CD4-positive, alpha-beta memory T cell (primary cell): ENCODE measurements around the gene C19orf53. TPM values are rescaled to one million over a fixed set of nuclear protein-coding genes. Genes with fewer than 3 reads are reported as not detected.
A peak's percentile ranks its signal among the peaks of the same experiment; 100 is the strongest.

Experiments
- CTCF ChIA-PET: fragments of 350-600 bp; sonication (Branson Sonifier 250); formaldehyde crosslinking; loops from one replicate; lab custom pipeline; 2021; ENCODE audit warnings: inconsistent platforms; ENCODE audit not compliant: partially characterized antibody; lab: Charles Lee
- POLR2A ChIA-PET: fragments of 350-600 bp; sonication (Branson Sonifier 250); formaldehyde crosslinking; loops from one replicate; lab custom pipeline; 2021; ENCODE audit not compliant: partially characterized antibody; lab: Charles Lee
- DNase-seq, 5 donors: peaks; one replicate each; pipeline versions ENCODE4 v3.0.0 to v3.0.0-alpha.2; 2020 to 2022; ENCODE audit warnings: mixed read lengths in 1 of 5
- H3K27ac ChIP-seq: one replicate; pipeline ENCODE4 v1.7.0; 2013; ENCODE audit warnings: low read depth, low read length
- H3K27me3 ChIP-seq: 2 replicates; pipeline ENCODE4 v1.7.0; 2013; ENCODE audit warnings: mild to moderate bottlenecking, low read length, moderate library complexity; ENCODE audit not compliant: insufficient read depth
- H3K36me3 ChIP-seq: 2 replicates; pipeline ENCODE4 v1.7.0; 2013; ENCODE audit warnings: mild to moderate bottlenecking, low read length, moderate library complexity; ENCODE audit not compliant: insufficient read depth
- H3K4me1 ChIP-seq: 2 replicates; pipeline ENCODE4 v1.7.0; 2013; ENCODE audit warnings: mild to moderate bottlenecking, low read length, moderate library complexity; ENCODE audit not compliant: insufficient read depth
- H3K4me3 ChIP-seq, 2 donors: one replicate each; pipeline ENCODE4 v1.7.0; 2013; ENCODE audit warnings: low read length in 2 of 2, mild to moderate bottlenecking in 1 of 2
- H3K9me3 ChIP-seq, 2 donors: one replicate each; pipeline ENCODE4 v1.7.0; 2013; ENCODE audit warnings: low read length in 2 of 2, control low read depth in 1 of 2; ENCODE audit not compliant: control insufficient read depth in 1 of 2
- H3K27ac Mint-ChIP-seq, 7 donors: one replicate each; pipeline ENCODE4 v1.8.0; 2020 to 2021; ENCODE audit warnings: mixed read lengths in 7 of 7, mild to moderate bottlenecking in 6 of 7, inconsistent platforms in 3 of 7, moderate library complexity in 3 of 7
- H3K27me3 Mint-ChIP-seq, 2 donors: one replicate each; pipeline ENCODE4 v1.8.0; 2020 to 2021; ENCODE audit warnings: mixed read lengths in 2 of 2
- H3K36me3 Mint-ChIP-seq, 2 donors: one replicate each; pipeline ENCODE4 v1.8.0; 2020 to 2021; ENCODE audit warnings: mixed read lengths in 2 of 2, inconsistent platforms in 1 of 2, mild to moderate bottlenecking in 1 of 2
- H3K4me1 Mint-ChIP-seq, 4 donors: one replicate each; pipeline ENCODE4 v1.8.0; 2020 to 2021; ENCODE audit warnings: mixed read lengths in 4 of 4, mild to moderate bottlenecking in 1 of 4
- H3K4me3 Mint-ChIP-seq, 8 donors: one replicate each; pipeline ENCODE4 v1.8.0; 2020 to 2021; ENCODE audit warnings: mixed read lengths in 8 of 8, mild to moderate bottlenecking in 7 of 8, moderate library complexity in 6 of 8, inconsistent platforms in 3 of 8
- H3K9me3 Mint-ChIP-seq, 8 donors: one replicate each; pipeline ENCODE4 v1.8.0; 2020 to 2021; ENCODE audit warnings: mixed read lengths in 8 of 8, mild to moderate bottlenecking in 5 of 8, inconsistent platforms in 3 of 8, moderate library complexity in 1 of 8
- intact Hi-C: fragments of 100-400 bp; cut with micrococcal nuclease; formaldehyde crosslinking; loops from one replicate; pipeline ENCODE4 v1.15.1; 2023
- polyA plus RNA-seq, 2 donors: library from polyadenylated mRNA; unstranded; fragments of 300-500 nt; fragmentation: Illumina TruSeq; gene quantifications; one replicate each; pipeline ENCODE4 v1.2.3, GENCODE V29; 2021
- total RNA-seq, 2 experiments: library from RNA; stranded (reverse); gene quantifications; one replicate each; pipeline ENCODE4 v1.2.3, GENCODE V29; 2021

Gene C19orf53
- total and polyA plus RNA-seq, 4 experiments from 2014 or later, result 84.3 to 257 (median 146) TPM

- Histone ChIP-seq H3K9me3 (no peaks in the 10 kb centered on the region), H3K27me3 (no peaks in the 10 kb centered on the region), H3K36me3 (no peaks in the 10 kb centered on the region), H3K4me3 (no peak overlapping the region), H3K4me1 (no peaks in the 10 kb centered on the region), H3K27ac (no peak overlapping the region)
- ChIA-PET POLR2A (interaction anchor here (1.0 to 1.7 kb wide), 6 partner anchors 9 to 39 kb away, joined by 3 to 5 read pairs (median 4); no protein-coding TSS in a partner anchor), CTCF (interaction anchor here (1.1 to 2.2 kb wide), 2 partner anchors 9 to 35 kb away, joined by 3 to 9 read pairs; no protein-coding TSS in a partner anchor)
- no peaks in the 10 kb centered on the region for H3K27me3 Mint-ChIP-seq
- peaks cover 0 to 2% (median 0%) of the 10 kb centered on the region in 8 donors for H3K9me3 Mint-ChIP-seq
- H3K27ac Mint-ChIP-seq, result peak overlapping the region in 5 of 7 donors; percentile 1 to 75 (median 66)
- peaks cover 0 to 25% of the 10 kb centered on the region in 2 donors for H3K36me3 Mint-ChIP-seq
- peaks cover 0 to 6% (median 3%) of the 10 kb centered on the region in 4 donors for H3K4me1 Mint-ChIP-seq
- H3K4me3 Mint-ChIP-seq, result no peak overlapping the region
- DNase-seq, result no peak
- intact Hi-C loops, result no loop called here
Measured at GRCh38 chr19:13827656-13828055, 53.4 kb downstream of the C19orf53 start.

Other genes starting within 250 kb of the C19orf53 start
- gene MRI1, start 9.9 kb upstream of the C19orf53 start, total RNA-seq, result 10 to 100 TPM; 46.4 to 52.3 TPM
- gene MRI1, start 9.9 kb upstream of the C19orf53 start, polyA plus RNA-seq, result 10 to 100 TPM in 1 of 2 donors, 1 to 10 TPM in 1; 3.5 to 18.4 TPM
- 1 to 10 TPM; 6.4 to 6.6 TPM for gene ZSWIM4, start 21.0 kb downstream of the C19orf53 start, total RNA-seq
- 1 to 10 TPM in 1 of 2 donors, under 1 TPM in 1; 0.33 to 1.6 TPM for gene ZSWIM4, start 21.0 kb downstream of the C19orf53 start, polyA plus RNA-seq
- not detected for gene NANOS3, start 102.7 kb downstream of the C19orf53 start, total RNA-seq
- not detected for gene NANOS3, start 102.7 kb downstream of the C19orf53 start, polyA plus RNA-seq
- gene BRME1, start 131.7 kb downstream of the C19orf53 start, total RNA-seq, result 1 to 10 TPM; 3.1 to 3.8 TPM
- gene BRME1, start 131.7 kb downstream of the C19orf53 start, polyA plus RNA-seq, result under 1 TPM; 0.35 to 0.41 TPM
- gene CC2D1A, start 131.7 kb downstream of the C19orf53 start, total RNA-seq, result 10 to 100 TPM; 32.9 to 37.1 TPM
- gene CC2D1A, start 131.7 kb downstream of the C19orf53 start, polyA plus RNA-seq, result 10 to 100 TPM in 1 of 2 donors, 1 to 10 TPM in 1; 3.8 to 13.9 TPM
- not detected for gene PODNL1, start 164.0 kb downstream of the C19orf53 start, total RNA-seq
- not detected for gene PODNL1, start 164.0 kb downstream of the C19orf53 start, polyA plus RNA-seq
- gene DCAF15, start 178.1 kb downstream of the C19orf53 start, total RNA-seq, result 10 to 100 TPM; 92.9 to 96.7 TPM
- gene DCAF15, start 178.1 kb downstream of the C19orf53 start, polyA plus RNA-seq, result 1 to 10 TPM; 4.9 to 7.2 TPM
- 10 to 100 TPM; 17.4 to 17.8 TPM for gene RFX1, start 231.9 kb downstream of the C19orf53 start, total RNA-seq
- 1 to 10 TPM in 1 of 2 donors, not detected in 1; 2.5 TPM for gene RFX1, start 231.9 kb downstream of the C19orf53 start, polyA plus RNA-seq